Limb (tissue), 2 donors: ENCODE data around the gene CHD1L.
"Not testable (repeated sequence)": the region's sequence is repeated elsewhere in the genome, so short reads cannot be mapped to it uniquely, and the experiment has no call there.

Experiments used
- DNase-seq, 2 donors: peaks; one replicate each; pipeline ENCODE4 v3.0.0-alpha.2; 2016; ENCODE audit errors: extremely low spot score in 2 of 2

The CHD1L gene

DNA sequence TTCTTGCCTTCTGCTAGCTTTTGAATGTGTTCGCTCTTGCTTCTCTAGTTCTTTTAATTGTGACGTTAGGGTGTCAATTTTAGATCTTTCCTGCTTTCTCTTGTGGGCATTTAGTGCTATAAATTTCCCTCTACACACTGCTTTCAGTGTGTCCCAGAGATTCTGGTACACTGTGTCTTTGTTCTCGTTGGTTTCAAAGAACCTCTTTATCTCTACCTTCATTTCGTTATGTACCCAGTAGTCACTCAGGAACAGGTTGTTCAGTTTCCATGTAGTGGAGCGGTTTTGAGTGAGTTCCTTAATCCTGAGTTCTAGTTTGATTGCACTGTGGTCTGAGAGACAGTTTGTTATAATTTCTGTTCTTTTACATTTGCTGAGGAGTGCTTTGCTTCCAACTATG lies 11.5 kb upstream of the CHD1L start:
- DNase-seq: not testable (repeated sequence)

DNA sequence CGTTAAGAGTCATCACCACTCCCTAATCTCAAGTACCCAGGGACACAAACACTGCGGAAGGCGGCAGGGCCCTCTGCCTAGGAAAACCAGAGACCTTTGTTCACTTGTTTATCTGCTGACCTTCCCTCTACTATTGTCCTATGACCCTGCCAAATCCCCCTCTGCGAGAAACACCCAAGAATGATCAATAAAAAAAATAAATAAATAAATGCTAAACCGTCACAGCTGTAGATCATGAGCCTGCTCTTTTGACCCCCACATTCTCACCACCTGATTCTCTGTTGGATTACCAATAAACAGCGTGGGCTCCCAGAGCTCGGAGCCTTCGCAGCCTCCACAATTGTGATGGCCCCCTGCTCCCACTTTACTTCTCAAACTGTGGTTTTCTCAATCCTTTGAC lies 8.6 kb upstream of the CHD1L start:
- DNase-seq: not testable (repeated sequence)

DNA sequence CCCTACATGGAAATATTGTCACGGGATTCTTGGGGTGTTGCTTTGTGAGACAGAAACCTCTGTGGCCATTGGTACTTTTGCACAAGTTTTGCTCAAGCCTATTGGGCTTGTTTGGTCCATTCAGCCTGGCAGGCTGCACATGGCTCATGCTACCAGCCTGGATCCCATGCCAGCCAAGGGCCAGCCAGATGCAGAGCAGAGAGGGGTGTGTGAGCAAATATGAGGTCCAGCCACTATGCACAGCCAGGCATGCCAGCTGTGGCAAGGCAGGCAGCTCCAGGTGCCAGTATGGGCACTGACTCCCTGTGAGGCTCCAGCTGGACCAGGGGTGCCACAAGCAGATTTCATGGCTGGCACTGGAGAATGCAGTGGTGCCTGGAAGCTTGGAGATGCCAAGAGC lies 6.7 kb upstream of the CHD1L start:
- no peak for DNase-seq

DNA sequence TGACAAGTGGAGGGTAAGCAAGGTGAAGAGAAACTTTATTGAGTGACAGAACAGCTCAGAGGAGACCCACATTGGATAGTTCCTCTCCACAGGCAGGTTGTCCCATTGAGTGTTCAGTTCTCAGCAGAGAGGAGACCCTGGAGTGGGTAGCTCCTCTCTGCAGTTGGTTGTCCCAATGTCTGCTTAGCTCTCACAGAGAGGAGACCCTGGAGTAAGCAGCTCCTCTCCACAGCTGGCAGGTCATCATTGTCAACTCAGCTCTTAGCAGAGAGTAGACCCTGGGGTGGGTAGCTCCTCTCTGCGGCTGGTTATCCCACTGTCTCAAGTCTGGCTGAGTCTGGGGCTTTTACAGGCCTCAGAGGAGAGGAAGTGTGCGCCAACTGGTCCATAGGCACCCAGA lies 6.0 kb upstream of the CHD1L start:
- no peak for DNase-seq

DNA sequence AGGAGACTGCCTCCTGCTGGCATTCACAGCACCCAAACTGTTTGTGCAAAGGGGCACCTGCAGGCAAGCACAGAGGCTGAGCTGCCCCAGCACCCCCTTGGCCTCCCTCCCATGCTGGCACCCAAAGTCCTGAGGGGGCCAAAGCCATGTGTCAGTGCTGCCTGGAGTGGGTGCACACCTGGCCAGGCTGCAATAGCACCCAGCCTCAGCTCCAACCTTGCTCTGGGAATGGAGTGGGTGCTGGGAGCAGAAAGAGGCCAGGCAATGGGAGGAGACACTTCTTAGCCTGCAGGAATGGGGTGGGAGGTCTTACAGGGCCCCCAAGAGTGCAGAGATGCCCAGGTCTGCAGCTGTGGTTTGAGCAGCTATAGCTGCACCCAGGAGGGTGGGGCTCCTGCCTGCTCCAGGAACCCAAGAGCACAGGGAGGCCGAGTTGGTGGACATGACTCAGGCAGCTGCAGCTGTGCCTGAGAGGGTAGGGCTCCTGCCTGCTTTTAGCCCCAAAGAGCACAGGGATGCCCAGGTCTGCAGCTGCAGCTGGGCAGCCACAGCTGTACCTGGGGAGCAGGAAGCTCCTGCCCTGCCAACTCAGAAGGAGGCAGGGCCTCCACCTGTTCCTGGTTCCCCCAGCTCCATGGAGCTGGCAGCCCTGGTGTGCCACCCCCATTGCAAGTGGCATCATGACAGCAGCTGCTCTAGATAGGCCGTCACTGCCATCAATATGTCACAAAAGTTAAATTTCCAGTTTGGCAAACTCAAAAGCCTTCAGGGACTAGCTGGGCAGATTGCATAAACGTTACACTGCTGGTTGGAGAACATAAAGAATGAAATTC lies 5.3 kb upstream of the CHD1L start:
- no peak for DNase-seq

DNA sequence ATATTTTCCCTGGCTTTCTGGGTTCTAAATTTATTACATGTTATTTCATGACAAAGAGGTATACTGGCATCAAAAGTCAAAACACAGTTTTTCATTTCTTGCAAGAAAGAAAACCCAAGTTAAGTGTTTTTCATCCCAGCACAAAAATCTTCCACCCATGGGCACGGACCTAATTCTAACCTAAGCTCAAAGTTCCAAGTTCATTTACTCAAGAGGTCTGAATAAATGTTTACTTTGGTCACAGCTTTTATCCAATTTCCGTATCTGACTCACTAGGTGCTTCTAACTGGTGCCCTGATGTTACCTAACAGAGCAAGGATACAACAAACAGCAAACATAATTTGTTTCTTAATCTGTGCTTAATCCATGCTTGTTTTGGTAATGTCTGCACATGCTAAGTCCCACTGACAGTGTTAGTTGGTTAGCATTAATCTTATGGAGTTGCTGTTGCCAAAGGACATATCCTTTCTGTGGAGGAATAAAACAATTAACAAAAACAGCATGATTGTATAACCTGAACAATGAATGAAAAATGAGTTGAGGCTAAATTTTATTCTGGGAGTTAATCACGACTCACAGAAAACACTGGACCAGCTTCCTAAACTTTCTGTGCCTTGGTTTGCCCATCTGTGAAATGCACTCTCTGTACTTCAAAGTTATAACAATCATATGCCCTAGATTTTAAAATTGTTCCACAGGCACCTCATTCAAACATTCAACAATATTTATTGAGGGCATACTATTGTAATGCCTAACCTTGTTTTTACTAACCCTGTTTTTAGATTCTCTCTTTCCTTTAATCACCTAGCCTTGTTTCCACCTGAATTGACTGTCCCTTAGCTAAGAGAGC lies 4.2 kb upstream of the CHD1L start:
- no peak for DNase-seq

DNA sequence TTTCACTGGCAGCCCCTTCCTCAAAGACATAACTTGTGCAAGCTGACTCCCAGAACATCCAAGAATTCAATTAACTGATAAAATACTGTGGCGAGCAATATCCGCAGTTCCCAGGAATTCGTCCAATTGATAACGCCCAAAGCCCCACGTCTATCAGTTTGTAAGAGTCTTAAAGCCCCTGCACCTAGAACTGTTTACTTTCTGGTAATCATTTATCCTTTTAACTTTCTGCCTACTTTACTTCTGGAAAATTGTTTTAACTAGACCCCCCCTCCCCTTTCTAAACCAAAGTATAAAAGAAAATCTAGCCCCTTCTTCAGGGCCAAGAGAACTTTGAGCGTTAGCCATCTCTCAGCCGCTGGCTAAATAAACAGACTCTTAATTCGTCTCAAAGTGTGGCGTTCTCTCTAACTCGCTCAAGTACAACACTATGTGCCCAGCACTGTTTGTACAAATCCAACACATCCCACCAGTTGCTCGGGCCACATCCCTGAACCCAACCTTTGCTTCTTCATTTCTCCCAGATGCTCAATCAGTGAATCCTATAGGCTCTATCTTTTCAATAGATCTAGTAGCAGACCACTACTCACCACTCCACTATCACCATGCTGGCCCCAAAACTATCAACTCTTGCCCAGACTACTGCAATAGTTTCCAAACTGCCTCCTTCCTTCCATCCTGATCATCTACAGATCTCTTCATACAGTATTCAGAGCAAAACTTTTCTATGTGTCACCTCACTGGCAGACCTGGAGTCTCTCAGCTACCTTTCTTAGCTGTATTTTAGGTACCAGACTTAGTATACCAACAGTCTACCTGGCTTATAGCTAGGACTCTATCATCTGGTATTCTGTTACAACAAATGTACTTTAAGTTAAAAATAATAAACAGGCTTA lies 3.3 kb upstream of the CHD1L start:
- DNase-seq: no peak

DNA sequence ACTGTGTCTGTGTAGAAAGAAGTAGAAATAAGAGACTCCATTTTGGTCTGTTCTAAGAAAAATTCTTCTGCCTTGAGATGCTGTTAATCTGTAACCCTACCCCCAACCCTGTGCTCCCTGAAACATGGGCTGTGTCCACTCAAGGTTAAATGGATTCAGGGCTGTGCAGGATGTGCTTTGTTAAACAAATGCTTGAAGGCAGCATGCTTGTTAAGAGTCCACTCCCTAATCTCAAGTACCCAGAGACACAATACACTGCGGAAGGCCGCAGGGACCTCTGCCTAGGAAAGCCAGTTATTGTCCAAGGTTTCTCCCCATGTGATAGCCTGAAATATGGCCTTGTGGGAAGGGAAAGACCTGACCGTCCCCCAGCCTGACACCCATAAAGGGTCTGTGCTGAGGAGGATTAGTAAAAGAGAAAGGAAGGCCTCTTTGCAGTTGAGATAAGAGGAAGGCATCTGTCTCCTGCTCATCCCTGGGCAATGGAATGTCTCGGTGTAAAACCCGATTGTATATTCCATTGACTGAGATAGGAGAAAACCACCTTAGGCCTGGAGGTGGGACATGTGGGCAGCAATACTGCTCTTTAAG lies 2.3 kb upstream of the CHD1L start:
- DNase-seq: not testable (repeated sequence)

DNA sequence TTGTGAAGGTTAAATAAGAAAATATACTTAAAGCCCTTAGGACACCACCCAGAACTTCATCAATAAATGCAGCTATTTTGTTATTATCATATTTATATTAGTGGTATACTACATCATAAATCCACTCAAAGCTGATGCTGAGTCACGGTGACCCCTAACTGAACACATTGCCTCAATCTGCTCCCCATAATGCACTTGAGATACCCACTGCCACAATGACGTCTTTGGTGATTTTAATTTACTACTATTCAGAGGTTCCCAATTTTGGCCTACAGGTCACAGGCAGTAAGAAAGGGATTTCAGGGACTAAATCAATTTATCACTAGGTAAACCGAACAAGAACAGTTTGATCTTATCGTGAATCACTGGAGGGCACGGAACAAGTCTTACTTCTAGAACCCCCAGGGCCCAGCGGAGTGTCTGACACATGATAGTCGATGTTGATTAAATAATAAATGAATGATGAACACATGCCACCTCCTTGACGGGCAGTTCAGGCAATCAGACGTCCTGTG lies 493 bp upstream of the CHD1L start:
- no peak for DNase-seq

DNA sequence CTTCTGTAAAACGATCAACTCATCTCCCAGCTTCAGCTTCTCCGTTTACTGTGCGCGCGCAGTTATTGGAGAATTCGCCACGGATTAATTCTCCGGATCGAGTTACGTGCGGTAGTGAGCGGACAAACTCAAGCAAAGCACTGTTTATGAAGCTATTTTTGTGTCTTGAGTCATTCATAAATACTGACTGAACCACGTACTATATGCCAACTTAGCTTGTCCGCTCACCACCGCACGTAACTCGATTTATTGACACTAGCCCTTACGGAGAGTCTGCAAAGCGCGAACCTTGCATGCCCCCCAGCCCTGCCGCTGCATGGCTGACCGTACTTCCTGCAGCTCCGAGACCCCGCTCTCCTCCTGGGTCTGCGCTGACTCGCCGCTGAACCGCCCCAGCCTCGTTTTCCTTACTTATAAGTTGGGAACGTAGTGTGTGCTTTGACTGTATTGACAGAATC lies 773 bp downstream of the CHD1L start:
- DNase-seq: no peak

DNA sequence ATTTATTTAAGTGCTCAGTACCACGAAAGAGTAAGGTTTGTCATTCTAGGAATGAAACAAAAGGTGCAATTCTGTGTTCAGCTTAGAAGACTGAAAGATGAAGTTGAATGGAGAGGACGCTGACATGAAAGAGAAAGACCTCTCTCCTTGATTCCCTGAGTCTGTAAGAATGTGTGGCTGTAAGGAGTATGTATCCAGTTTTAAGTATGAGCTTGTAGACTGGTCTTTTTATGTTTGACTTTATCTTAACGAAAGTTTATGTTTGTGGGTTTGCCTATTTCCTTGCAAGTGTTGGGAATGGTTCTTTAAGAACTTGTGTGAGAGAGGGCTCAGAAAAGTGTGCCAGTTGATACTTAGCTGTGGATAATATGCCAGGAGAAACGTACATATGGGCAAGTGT lies 1.4 kb downstream of the CHD1L start:
- DNase-seq: no peak

DNA sequence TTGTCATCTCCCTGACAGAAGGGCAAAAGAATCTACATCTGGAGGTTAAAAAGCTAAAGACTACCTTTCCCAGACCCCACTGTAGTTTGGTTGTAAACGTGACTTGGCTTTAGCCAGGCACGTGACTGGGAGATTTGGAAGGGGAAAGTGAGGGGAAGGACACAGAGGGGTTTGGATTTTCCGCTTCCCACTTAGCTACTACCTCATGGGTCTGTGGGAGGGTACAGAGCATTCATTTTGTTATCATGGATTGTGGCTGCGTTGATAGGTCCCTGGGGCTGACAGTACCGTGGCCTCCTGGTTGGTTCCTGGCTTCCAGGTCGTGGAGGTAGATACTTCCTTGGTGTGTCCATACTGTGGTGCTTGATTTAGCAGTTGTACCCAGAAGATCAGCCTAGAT lies 2.6 kb downstream of the CHD1L start:
- no peak for DNase-seq

DNA sequence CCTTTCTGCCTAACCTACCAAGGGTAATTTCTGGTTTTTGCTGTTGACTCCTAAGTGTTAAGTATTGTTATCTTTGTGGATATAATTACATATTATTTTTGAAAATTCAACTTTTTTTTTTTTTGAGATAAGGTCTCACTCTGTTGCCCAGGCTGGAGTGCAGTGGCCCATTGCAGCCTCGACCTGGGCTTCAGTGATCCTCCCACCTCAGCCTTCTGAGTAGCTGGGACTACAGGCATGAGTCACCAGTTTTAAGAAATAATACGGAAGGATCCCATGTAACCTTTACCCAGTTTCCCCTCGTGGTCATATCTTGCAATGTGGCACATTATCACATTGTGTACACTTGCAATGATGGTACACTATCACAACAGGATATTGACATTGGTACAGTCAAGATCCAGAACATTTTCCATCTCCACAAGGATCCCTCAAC lies 3.1 kb downstream of the CHD1L start:
- no peak for DNase-seq

DNA sequence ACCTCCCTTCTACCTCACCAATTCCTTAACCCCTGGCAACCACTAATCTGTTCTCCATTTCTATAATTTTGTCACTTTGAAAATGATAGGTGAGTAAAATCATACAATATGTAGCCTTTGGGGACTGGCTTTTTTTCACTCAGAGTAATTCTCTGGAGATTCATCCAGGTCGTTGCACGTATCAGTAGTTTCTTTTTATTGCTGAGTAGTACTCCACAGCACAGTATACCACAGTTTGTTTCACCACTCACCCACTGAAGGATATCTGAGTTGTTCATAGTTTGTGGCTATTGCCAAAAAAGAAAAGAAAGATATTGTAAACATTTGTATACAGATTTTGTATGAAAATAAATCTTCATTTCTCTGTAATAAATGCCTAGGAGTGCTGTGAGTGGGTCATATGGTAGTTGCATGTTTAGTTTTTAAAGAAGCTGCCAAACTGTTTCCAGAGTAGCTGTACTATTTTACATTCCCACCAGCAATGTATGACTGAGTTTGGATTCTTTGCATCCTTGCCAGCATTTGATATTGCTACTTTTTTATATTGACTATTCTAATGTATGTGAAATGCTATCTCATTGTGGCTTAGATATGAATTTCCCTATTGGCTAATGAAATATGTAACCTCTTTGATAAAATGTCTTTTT lies 3.7 kb downstream of the CHD1L start:
- DNase-seq: no peak

DNA sequence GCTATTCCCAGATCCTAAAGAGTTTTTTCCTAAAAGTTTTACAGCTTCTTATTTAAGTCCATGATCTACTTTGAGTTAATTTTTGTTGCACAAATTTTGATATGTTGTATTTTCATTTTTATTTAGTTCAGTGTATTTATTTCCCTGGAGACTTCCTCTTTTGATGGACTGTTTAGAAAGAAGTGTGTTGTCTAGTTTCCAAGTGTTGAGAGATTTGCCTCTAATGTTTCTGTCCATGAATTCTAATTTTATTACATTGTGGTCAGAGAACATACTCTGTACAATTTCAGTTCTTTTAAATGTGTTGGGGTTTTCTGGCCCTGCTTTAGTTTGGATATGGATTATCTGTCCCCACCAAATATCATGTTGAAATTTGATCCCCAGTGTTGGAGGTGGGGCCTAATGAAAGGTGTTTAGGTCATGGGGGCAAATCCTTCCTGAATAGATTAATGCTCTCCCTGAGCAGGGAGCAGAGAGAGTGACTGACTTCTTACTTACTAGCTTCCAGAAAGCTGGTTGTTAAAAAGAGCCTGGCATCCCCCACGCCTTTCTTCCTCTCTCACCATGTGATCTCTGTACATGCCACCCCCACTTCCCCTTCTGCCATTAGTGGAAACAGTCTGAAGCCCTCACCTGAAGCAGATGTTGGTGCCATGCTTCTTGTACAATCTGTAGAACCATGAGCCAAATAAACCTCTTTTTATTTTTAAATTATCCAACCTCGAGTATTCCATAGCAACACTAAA lies 4.6 kb downstream of the CHD1L start:
- no peak for DNase-seq

DNA sequence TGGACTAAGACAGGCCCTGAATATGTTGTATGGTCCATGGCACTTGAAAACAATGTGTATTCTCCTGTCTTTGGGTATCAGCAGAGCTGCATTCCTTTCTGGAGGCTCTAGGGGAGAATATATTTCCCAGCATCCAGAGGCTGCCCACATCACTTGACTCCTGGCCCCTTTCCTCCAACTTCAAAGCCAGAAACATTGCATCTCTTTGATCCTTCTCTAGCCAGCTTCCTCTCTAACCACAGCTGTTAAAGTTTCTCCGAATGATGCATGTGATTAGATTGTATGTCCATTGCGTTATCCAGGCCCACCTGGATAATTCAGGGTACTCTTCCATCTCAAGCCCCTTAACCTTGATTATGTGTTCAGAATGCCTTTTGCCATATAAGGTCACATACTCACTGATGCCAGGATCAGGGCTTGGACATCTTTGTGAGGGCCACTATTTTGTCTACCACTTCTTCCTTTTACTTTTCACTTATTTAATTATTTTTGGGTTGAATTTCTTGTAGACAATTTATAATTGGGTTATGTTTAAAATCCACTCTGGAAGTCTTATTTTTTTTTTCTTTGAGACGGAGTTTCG lies 5.3 kb downstream of the CHD1L start:
- DNase-seq: no peak

DNA sequence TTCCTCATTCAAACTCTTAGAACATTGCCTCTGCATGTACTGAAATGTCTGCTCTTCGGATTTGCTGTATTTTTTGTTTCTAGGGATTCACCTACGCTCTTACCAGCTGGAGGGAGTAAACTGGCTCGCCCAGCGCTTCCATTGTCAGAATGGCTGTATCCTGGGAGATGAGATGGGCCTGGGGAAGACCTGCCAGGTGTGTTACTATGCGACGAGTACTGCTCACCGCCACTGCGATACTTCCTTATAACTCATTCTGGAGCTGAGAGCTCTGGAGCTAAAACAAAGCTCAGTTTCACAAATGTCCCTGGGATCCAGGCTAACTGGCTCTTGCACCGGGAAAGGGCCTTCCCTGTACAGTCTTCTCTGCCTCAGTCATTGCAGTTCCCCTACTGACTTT lies 10.1 kb downstream of the CHD1L start:
- DNase-seq: no peak

DNA sequence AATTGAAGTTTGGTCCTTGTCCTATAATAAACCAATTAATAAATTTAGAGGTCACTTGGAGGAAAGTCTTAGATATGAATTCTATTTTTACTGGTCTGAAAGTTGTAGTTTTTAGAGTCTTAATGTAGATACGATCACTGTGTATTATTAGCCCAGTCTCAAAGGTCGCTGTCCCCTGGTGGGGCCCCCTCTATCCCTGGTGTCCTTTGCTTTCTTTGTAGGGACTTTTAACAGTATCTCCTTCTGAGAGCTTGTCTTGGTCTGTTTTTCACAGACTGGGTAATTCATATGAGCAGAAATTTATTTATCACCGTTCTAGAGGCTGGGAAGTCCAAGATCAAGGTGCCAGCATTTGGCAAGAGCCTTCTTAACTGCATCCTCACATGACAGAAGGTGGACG lies 18.5 kb downstream of the CHD1L start:
- no peak for DNase-seq

DNA sequence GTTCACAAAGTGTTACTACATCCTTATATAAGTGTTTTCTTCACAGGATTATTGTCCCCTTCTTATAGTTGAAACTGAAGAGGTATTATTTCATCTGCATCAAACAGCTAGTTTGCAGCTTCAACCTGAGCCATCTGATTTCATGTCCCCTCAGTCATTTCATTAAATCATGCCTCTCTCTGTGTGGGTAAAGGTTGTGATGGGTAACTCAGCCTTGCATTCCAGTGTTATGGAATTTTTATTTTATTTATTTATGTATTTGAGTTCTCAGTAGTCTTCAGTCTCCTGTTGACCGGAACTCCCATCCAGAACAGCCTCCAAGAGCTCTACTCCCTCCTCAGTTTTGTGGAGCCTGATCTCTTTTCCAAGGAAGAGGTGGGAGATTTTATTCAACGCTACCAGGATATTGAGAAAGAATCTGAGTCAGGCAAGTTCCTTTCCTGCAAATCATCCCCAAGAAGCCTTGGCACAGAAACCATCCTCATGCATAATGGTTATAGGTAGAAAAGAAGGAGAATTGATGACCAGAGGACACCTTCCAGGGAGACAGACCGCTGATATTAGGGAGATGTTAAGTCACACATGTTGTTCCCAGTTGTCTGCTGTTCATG lies 21.8 kb downstream of the CHD1L start:
- no peak for DNase-seq
